HG03571 (cell line): ENCODE data around the gene FANCC.
A peak's percentile ranks its signal among the peaks of the same experiment; 100 is the strongest.

Experiments
- ATAC-seq: cut with Tn5 transposase; IDR thresholded peaks from one replicate; pipeline ENCODE4 v1.9.1; 2021; ENCODE audit not compliant: unreplicated experiment

The FANCC gene

DNA sequence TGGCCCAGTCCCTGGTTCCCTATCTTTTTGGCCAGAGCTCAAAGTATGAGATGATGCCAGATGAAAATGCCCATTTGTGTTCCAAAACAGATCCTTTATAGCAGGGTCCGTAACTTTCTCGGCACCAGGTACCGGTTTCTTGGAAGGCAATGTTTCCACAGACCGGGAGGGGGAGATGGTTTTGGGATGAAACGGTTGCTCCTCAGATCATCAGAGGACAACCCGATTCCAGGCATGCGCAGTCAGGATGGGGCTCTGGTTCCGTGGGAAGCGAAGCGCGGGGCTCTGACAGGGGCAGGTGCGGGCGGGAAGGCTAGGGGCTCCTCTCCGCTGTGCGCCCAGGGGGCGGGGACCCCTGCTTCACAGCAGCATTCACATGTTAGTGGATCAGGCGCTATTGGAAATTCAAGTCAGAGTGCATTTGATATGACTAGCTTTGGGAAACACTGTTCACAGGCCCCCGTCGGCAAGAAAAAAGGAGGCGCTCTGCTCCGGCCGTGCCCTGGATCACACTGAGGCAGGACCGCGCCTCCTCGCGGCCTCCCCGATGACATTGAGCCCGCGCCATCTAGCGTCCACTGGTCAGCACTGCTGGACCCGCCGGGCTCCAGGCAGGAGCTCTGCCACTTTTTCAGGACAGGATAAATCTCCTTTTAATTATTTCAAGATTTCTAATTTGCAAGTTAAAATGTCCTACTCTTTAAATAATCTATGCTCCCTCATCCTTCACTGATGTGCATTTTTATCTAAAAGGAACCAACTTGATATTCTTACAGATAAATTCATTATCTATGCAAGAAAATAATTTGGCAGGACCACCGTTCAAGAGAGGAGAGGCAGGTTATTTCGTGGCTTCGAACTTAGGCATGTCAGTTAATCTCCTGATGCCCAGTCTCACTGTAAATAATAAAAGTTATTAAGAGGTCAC, 190.0 kb downstream of the FANCC start:
- peak; percentile 53 for ATAC-seq

DNA sequence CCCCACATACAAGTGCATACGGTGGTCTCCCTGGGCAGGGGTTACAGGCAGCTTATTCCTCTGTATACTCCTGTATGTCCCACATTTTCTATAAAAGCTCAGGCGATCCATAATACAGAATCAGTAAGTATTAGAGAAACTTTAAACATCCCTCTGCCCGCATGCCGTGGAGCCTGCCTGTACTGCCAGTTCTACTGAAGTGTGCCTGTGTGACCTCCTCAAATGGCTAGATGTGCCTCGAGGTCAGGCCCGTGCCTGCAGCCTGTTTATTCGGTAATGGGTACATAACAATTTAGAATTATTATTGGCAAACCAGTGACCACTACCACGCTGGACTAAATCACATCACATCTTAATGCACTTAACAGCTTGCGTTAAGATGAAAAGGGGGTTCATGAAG, 190.8 kb downstream of the FANCC start:
- no peak for ATAC-seq

DNA sequence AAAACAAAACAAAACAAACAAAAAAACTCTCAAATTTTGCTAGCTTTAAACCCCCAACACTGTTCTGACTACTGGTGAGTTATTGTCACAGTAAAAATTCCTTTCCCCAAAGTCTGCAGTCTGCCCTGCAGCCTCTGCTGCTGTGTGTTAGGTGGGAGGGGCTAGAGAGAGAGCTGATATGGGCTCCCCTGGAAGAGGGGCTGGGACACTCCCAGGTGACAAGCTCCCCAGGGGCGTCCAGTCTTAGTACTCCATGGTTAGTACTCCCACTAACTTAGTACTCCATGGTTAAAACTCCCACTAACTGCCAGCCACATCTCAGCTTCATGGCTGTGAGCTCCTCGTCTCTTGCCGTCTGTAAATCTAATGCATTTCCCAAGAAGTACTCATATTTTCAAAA, 191.9 kb downstream of the FANCC start:
- no peak for ATAC-seq

DNA sequence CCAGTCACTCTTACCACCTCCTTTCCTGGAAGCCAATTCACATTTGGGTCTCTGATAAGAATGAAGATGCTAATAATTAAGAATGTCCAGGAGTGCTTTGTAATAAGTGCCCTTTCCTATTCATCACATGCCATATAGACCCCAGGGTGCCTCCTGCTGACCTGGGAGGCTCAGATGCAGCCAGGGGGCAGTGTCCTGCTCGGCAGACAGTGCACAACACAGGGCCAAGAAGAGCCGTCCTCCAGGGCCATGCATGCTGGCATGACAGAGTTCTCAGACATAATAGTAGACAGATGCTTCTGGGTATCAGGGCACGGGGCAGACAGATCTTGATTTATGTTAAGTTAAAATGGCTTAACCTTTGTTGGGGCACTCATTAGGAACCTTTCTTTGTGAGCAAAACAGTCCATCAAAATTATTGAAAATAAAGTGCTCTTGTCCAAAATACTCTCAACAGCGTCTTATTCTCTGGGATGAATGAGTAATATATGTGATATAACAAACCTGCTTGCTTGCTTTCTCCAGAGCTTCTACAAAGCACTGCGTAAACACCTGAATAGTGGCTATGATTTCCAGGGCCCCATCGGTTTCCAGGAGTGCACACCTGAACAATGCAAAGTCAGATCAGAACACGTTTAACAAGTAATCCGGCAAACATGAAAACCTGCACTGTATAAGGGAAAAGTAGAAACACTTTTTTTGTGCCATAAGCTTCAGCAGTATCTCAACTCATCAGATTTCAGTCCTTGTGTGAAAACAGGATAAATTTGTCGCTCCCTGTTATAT, 192.7 kb downstream of the FANCC start:
- ATAC-seq = no peak

DNA sequence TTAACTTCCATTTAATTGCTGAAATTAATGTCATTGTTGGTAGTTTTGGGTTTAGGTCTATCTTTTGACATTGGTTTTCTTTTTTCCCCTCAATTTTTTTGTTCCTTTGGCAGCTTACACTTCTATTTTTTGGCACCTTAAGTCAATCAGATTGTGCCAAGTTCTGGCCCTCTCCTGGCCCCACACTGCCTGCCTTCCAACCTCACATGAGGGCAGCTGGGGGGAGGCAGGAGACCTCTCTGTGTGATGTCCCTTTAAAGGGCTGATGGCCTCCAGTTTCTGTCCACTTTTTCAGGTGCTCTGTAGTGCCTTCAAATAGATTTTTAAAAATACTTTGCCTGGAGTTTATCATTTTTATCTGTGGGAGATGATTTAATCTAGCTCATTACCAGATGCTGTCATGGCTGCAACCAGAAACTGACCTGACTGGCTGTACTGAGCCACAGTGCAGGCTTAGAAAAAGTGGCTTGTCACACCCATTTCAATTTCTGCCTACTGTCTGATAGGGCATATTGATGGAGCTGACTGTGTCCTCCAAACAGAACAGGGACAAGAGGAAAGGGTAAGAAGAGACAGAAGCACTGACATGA, 196.6 kb downstream of the FANCC start:
- ATAC-seq = no peak

DNA sequence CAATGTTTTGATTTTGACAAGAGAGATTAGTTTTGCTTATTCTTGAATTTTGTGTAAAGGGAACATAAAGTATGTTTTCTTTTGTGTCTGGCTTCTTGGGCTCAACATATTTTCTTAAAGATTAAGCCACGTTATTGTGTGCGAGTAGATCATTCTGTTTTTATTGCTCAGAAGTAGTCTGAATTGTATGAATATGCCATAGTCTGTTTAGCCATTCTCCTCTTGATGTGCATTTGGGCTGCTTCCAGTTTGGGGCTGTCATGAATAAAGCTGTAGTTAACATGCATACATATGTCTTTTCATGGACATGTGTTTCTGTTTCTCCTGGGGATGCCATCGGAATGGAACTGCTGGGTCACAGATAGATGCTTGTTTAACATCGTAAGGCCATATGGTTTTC, 198.9 kb downstream of the FANCC start:
- ATAC-seq = no peak

DNA sequence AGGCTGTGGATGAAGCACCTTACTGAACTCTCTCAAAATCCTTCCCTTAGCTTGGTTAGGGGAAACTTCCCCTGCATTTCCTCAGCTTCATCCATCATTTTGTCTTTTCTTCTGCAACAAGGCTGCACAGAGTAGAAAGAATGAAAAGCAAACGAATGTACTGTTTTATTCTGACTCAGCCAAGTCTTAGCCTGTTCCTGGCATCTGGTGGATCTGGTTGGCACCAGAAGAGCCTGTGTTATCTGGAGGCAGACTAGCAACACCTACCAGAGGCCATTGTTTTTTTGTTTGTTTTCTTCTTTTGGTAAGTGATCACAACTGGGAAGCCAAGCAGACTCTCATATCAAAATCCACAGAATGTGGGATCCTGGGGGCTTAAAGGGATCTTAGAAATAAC, 200.7 kb downstream of the FANCC start:
- ATAC-seq = no peak

DNA sequence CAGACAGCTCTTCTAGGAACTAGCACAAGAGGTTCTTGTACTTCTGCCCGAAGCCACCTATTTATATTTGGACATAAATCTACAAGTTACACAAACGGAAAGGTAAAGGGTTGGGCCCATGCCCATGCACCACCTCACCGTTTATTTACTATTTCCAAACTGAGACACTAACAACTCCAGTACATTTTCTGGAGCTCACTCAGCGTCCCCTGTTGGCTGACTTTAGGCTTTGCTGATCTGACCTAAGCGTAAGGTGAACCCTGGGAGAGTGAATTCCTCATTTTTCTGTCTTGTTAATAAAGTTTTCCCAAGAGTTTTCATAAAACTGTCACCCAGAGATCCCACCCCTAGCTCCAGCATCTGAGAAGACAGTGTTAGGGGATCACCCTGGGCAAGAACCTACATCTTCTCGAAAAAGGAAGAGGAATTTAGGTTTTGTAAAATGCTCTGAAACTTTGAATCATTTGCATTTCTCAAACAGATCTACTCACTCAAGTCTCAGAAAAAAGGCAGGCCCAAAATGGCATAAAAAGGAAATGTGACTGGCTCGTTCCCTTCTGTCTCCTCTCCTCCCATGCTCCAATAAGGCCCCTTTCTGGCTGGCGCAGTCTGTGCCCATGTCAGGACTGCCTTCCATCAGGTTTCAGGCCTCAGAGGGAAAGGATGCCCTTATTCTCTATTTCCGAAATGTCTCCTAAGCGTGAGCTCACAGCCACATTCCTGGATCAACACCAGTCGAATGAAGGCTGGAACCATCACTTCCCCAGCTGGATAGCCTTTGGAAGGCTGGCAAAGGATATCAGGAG, 201.3 kb downstream of the FANCC start:
- no peak for ATAC-seq

DNA sequence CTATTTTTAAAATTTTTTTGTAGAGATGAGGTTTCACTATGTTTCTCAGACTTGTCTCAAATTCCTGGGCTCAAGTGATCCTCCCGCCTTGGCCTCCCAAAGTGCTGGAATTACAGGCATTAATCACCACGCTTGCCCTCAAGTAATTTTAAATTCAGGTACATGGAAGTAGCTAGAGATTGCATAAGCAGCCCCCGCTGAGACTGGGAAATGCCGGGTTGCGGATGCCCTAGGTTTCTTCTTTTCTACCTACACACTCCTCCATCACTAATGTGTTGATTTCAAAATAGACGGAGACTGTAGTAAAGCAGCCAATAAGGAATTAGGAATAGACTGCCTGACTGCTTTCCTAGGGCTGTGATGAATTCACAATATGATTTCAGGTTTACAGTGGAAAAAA, 202.4 kb downstream of the FANCC start:
- ATAC-seq = no peak

DNA sequence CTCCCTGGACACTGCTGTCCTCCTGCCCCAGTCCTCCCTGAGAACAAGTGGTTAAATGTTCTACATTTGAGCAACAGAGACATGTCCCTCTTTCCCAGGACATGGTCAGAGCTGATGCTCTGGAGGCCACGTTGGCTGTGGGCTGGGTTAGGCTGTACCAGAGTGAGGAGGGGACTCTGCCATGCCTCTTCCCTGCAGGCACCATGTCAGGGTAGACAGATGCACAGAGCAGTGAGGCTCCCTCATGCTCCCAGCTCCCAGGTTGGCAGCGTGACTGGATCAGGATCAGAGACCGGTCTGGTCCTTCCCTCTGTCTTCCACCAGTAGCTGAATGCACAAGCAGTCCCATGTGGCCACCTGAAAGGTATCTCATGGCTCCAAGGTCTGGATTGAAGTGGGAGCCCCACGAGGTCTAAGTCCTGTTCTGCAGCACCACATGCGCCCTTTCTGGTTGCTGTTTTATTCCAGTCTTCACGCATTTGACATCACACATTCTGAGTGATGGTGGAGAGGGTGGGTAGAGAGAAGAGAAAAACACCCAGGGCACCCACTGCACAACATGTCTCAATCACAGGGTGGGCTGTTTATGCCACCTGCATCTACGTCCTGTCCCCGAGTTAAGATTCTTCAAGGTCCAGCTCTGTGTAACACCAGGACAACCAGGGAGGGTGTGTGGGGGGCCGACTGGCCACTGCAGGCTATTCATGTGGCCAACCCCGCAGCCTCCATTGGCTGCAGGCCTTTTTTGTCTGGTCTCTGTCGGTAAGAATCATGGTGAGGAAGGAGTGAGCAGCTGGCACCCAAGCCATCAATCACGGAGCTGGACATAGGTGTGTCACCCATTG, 204.9 kb downstream of the FANCC start:
- ATAC-seq = no peak

DNA sequence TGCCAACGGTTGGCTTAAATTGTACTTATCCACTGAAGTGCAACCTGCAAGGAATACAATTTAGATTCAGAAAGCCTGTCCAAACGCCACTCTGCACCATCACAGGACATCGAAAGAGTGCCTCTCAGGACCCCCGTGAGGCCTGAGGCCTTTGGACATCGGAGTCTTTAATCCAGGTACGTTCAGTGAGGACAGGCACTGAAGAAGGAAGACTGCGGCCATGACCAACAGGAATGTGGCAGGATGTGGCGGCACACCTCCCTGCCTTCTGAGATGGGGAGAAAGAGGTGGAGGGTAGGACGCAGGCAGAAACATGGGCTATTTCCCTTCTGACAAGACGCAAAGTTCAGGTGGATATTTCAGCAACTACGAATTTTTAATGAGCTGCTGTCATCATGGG, 205.8 kb downstream of the FANCC start:
- no peak for ATAC-seq

DNA sequence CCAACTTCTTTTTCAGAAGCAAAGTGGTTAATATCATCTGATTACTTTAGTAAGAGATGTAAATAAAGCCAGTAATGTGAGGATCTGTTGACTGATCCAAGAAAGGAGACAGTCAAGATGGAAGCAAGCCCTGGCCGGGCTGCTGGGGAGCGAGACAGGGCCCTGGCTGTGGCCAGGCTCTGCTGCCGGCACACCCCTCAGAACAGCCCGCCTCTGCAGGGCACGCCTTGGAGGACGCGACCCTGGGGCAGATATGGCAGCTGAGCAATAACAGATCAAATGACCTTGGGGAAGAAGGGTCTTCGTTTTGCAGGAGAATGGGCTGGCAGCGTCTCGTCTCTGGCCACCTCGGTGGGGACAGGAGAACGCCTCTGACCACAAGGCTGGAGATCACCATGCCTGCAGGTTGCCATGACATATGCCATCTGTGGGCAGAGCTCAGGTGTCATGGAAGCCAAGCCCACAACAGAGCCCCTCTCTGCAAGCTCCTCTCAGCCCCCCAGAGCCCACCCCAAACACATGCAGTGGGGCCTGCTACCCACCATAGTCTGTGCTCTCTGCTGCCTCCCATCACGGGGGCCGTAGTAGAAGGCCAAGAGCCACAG, 206.5 kb downstream of the FANCC start:
- ATAC-seq = no peak

DNA sequence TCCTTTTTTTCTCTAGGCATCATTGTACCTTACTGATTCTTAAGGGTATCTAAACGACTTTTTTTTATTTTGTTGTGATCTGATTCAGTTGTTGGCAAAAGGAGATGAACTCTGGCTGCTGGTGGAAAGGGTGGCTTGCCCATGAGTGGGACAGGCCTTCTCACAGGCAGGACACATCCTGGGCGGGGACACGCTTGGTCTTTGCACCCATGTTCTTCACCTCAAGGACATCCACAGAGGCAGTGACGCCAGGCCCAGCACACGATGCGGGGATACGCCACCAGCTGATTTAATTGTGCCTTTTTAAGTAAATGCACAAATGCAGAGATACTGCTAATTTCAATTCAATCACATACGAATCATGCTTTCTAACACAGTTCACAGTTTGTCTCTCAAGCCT, 208.1 kb downstream of the FANCC start:
- no peak for ATAC-seq

DNA sequence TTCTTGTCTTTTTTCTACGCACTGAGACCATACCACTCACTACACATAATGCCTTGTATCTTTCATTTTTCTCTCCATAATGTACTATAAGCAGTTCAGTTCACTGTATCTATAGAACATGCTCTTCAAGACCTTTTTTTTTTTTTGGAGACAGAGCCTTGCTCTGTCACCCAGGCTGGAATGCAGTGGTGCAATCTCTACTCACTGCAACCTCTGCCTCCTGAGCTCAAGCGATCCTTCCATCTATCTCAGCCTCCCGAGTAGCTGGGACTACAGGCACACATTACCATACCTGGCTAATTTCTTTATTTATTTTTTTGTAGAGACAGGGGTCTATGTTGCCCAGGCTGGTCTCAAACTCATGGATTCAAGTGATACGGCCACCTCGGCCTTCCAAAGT, 208.7 kb downstream of the FANCC start:
- no peak for ATAC-seq

DNA sequence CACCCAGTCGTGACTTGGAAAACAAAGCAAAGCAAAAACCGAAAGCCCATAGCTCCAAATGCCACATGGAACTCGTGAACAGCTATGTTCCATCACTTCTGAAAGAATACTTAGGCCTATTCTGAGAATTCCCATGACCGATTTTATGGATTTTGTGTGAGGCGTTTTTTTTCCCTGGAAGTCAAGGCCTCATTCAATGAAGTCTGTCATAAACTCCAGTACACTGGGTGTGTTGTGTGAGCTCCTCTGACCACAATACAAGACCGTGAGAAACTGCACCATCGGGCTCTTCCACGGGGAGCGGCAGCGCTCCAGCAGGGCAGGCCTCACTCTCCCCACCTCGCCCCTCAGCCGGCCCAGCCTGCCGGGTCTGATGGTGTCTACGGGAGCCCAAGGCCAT, 209.5 kb downstream of the FANCC start:
- no peak for ATAC-seq

DNA sequence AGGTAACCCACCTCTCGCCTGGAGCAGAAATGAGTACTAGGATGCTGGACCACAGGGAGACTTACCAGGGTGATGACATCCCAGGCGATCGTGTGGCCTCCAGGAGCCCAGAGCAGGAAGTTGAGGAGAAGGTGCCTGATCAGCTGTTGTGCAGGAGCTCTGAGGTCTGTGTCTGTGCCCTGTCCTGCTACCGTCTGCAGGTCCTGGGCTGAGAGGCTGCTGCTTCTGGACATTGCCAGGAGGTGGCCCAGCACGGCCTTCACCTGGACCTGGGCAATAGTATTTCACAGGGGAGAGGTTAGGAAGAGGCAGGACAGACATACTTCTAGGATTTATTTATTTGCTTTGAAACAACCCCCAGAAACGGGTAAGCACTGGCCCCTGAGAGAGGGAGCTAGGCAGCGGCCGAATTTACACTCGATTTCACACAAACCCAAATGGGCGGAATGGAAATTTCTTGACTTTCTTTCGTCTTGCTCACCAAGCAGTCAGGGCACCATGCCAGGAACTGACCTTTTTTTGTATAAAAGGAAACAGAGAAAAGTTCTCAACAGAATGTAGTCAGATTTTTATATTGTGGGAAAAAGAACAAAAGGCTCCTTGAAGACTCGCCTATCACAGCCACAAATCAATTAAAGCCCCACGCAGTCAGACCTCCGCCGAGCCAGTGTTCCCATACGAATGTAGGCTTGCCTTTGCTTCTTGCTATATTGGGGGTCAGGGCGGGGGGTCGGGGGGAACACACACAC, 210.3 kb downstream of the FANCC start:
- ATAC-seq = no peak

DNA sequence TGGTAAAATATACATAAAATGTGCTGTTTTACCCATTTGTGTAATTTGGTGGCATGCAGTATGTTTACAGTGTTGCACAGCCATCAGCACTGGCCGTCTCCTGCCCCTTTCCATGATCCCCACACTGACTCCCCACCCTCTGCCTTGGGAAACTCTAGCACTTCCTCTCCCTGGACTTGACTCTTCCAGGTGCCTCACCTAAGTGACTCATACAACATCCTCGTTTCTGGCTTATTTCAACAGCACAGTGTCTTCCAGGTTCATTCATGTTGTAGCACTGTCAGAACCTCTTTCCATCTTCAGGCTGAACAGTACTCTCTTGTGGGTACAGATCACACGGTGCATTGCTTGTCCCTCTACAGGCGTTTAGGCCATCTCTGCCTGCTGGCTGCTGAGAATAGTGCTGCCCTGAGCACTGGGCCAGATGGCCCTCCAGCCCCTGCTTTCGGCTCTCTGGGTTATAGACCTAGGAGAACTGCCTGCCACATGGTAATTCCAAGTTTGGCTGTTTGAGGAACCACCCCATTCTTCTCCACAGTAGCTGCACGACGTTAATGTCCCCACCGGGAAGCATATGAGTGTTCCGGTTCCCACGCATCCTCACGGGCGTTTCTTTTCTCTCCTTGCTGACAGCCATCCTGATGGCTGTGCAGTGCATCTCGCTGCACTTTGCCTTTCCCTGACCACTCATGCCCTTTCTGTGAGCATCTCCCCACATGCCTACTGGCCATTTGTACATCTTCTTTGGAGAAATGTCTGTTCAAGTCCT, 211.8 kb downstream of the FANCC start:
- ATAC-seq = no peak

DNA sequence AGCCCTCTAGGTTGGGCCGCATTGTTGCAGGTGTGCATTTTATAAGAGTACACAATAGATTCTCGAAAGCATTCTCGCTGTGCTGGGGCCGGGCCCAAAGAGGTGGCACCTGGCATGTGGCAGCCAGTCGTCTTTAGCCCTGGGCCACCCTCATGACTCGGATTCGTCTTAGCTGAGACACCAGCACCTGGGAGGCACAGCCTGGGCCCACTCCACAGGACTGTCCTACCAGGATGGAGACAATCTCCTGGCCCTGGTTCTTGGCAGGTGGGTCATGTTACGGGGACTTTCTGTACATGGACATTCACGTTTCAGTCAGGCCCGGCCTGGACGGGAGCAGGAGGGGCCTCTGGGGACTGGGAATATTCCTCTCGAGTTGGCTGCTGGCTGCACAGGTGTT, 212.5 kb downstream of the FANCC start:
- ATAC-seq = no peak
